PC-9 (cell line): ENCODE measurements around the gene CCDC201. TPM values are rescaled to one million over a fixed set of nuclear protein-coding genes. Genes with fewer than 3 reads are reported as not detected.

Source experiments
- BruUV-seq: library from RNA; stranded (reverse); fragments of 400-500 nt; replicated peaks from 2 replicates; lab custom pipeline; 2021; lab: Mats Ljungman, UMichigan
- CTCF ChIA-PET: fragments of 300-600 bp; sonication (Branson Sonifier 250); formaldehyde crosslinking; loops from one replicate; lab custom pipeline; 2022; ENCODE audit warnings: antibody characterized with exemption; lab: Charles Lee
- POLR2A ChIA-PET: fragments of 300-600 bp; sonication (Branson Sonifier 250); formaldehyde crosslinking; loops from one replicate; lab custom pipeline; 2022; ENCODE audit warnings: antibody characterized with exemption; ENCODE audit not compliant: unreplicated experiment; lab: Charles Lee
- DNase-seq, 2 experiments: peaks; one replicate each; pipeline versions ENCODE4 v3.0.0 to v3.0.0-alpha.2; 2015 to 2022; ENCODE audit warnings: mixed read lengths in 1 of 2
- H2AFZ ChIP-seq: fragments of 200-600 bp; sonication (generic); 2 replicates; pipeline ENCODE4 v1.8.1; 2017; ENCODE audit warnings: antibody characterized with exemption
- H3F3A ChIP-seq: fragments of 200-600 bp; sonication (generic); 2 replicates; pipeline ENCODE4 v1.8.1; 2017; ENCODE audit warnings: antibody characterized with exemption, mild to moderate bottlenecking, low read depth; ENCODE audit not compliant: insufficient read depth
- H3K27ac ChIP-seq: fragments of 200-600 bp; sonication (generic); 2 replicates; pipeline ENCODE4 v1.6.1; 2016; ENCODE audit warnings: mixed run types
- H3K27me3 ChIP-seq: fragments of 200-600 bp; sonication (generic); 2 replicates; pipeline ENCODE4 v1.6.1; 2016; ENCODE audit warnings: low read depth, mixed run types; ENCODE audit not compliant: insufficient read depth
- H3K36me3 ChIP-seq: fragments of 200-600 bp; sonication (generic); 2 replicates; pipeline ENCODE4 v1.6.1; 2016; ENCODE audit warnings: low read depth, mixed run types
- H3K4me1 ChIP-seq: fragments of 200-600 bp; sonication (generic); replicated peaks from 2 replicates; pipeline ENCODE4 v1.6.1; 2016; ENCODE audit warnings: mixed run types; ENCODE audit not compliant: insufficient read depth
- H3K4me2 ChIP-seq: fragments of 200-600 bp; sonication (generic); 2 replicates; pipeline ENCODE4 v1.6.1; 2017; ENCODE audit warnings: mixed run types
- H3K4me3 ChIP-seq: fragments of 200-600 bp; sonication (generic); 2 replicates; pipeline ENCODE4 v1.6.1; 2016; ENCODE audit warnings: mixed run types
- H3K79me2 ChIP-seq: fragments of 200-600 bp; sonication (generic); 2 replicates; pipeline ENCODE4 v1.6.1; 2017; ENCODE audit warnings: low read depth, mixed run types
- H3K9me2 ChIP-seq: fragments of 200-600 bp; sonication (generic); 2 replicates; pipeline ENCODE4 v1.8.1; 2017; ENCODE audit warnings: mild to moderate bottlenecking; ENCODE audit not compliant: insufficient read depth
- H3K9me3 ChIP-seq: fragments of 200-600 bp; sonication (generic); 2 replicates; pipeline ENCODE4 v1.8.1; 2016; ENCODE audit warnings: low read depth; ENCODE audit not compliant: insufficient read depth
- H4K20me1 ChIP-seq: fragments of 200-600 bp; sonication (generic); 2 replicates; pipeline ENCODE4 v1.8.1; 2017; ENCODE audit not compliant: insufficient read depth
- CTCF ChIP-seq: fragments of 200-600 bp; sonication (generic); conservative IDR thresholded peaks from 2 replicates; pipeline ENCODE4 v1.6.1; 2017; ENCODE audit warnings: mixed run types, antibody characterized with exemption, mild to moderate bottlenecking, moderate library complexity
- EZH2 ChIP-seq: fragments of 200-600 bp; sonication (generic); IDR thresholded peaks from 2 replicates; pipeline ENCODE4 v1.8.0; 2017; ENCODE audit warnings: antibody characterized with exemption, low read depth
- intact Hi-C: fragments of 100-400 bp; cut with micrococcal nuclease; formaldehyde crosslinking; loops from one replicate; pipeline ENCODE4 v1.10.0; 2022; ENCODE audit not compliant: unreplicated experiment
- total RNA-seq: library from RNA; stranded (reverse); gene quantifications from 2 replicates; pipeline ENCODE4 v1.2.3, GENCODE V29; 2021

CCDC201 gene
- total RNA-seq, 1 experiment from 2014 or later, result not detected

GRCh38 chr7:45920502-45921380, 47.9 kb upstream of the CCDC201 start, which contains the start of gene IGFBP3:
TSS of gene IGFBP3 (minus strand) at chr7:45921272. CDS start at chr7:45921140, 132 bp downstream.
- peak within 1 kb of the TSS; percentile 93 for H3K4me2 ChIP-seq
- peak within 1 kb of the TSS; percentile 84 for H3K4me3 ChIP-seq
- no peaks in the 10 kb centered on the region for H3K9me2 ChIP-seq
- peaks cover 48% of the 10 kb centered on the region for H3K4me1 ChIP-seq
- H3F3A ChIP-seq, result peaks cover 43% of the 10 kb centered on the region; the same call in 1 of the 2 replicates
- no peaks in the 10 kb centered on the region; the same call in 1 of the 2 replicates for H4K20me1 ChIP-seq
- peaks cover 13% of the 10 kb centered on the region; the same call in 1 of the 2 replicates for H3K36me3 ChIP-seq
- H2AFZ ChIP-seq, result peak within 1 kb of the TSS; percentile 72
- BruUV-seq, result no TSS peak
- ChIA-PET CTCF (interaction anchor here (0.6 to 2.0 kb wide), 3 partner anchors 141 to 1333 kb away, joined by 3 to 5 read pairs (median 4); no protein-coding TSS in a partner anchor), POLR2A (interaction anchor here (0.6 to 0.9 kb wide), 8 partner anchors 20 to 1715 kb away, joined by 3 to 31 read pairs (median 6); no protein-coding TSS in a partner anchor)
- H3K9me3 ChIP-seq, result no peaks in the 10 kb centered on the region
- peak; percentile 67 to 68 for DNase-seq
- intact Hi-C loops, result loop anchor here (2.0 to 5.0 kb wide), 2 partner anchors 258 to 987 kb away; no protein-coding TSS in a partner anchor
- peak within 1 kb of the TSS; percentile 36 for H3K27ac ChIP-seq
- TF ChIP-seq CTCF (no peak), EZH2 (no peak)
- H3K27me3 ChIP-seq, result no peaks in the 10 kb centered on the region
- peaks cover 28% of the 10 kb centered on the region for H3K79me2 ChIP-seq

GRCh38 chr7:45919993-45920459, 47.1 kb upstream of the CCDC201 start:
- peak overlapping the region; percentile 36 for H3K27ac ChIP-seq
- H3K79me2 ChIP-seq, result peaks cover 28% of the 10 kb centered on the region
- TF ChIP-seq EZH2 (no peak), CTCF (no peak)
- DNase-seq, result no peak
- intact Hi-C loops, result loop anchor here (2.0 to 5.0 kb wide), 2 partner anchors 257 to 987 kb away; no protein-coding TSS in a partner anchor
- no peaks in the 10 kb centered on the region for H3K9me3 ChIP-seq
- no peaks in the 10 kb centered on the region for H3K27me3 ChIP-seq
- ChIA-PET CTCF (interaction anchor here (1.0 kb wide), 2 partner anchors 30 to 34 kb away, joined by 5 read pairs; no protein-coding TSS in a partner anchor), POLR2A (interaction anchor here (0.5 kb wide), 2 partner anchors 151 to 1300 kb away, joined by 4 to 5 read pairs; no protein-coding TSS in a partner anchor)
- no peaks in the 10 kb centered on the region for H3K9me2 ChIP-seq
- H3K4me2 ChIP-seq, result peak overlapping the region; percentile 93
- H3K4me1 ChIP-seq, result peaks cover 43% of the 10 kb centered on the region
- peaks cover 13% of the 10 kb centered on the region; the same call in 1 of the 2 replicates for H3K36me3 ChIP-seq
- H3F3A ChIP-seq, result peaks cover 45% of the 10 kb centered on the region; the same call in 1 of the 2 replicates
- H4K20me1 ChIP-seq, result no peaks in the 10 kb centered on the region; the same call in 1 of the 2 replicates
- BruUV-seq, result TSS peak; percentile 42
- H3K4me3 ChIP-seq, result peak overlapping the region; percentile 84
- H2AFZ ChIP-seq, result peak overlapping the region; percentile 72
